Measurements from ENCODE around the gene UBAC1. TPM values are rescaled to one million over a fixed set of nuclear protein-coding genes. Genes with fewer than 3 reads are reported as not detected.

The UBAC1 gene
- total RNA-seq, 1 experiment from 2014 or later = 55.6 TPM

- no peak for TF ChIP-seq AFF4 (CRISPR knock-in tag; IDR thresholded peaks at IDR 0.05; ENCODE audit: borderline replicate concordance)
- no peak for TF ChIP-seq ETV6 (CRISPR knock-in tag; IDR thresholded peaks at IDR 0.05)
- TF ChIP-seq ERG (CRISPR knock-in tag; IDR thresholded peaks at IDR 0.05) = no peak
- no peak for TF ChIP-seq HMGA2 (CRISPR knock-in tag; IDR thresholded peaks at IDR 0.05)
- no peak for TF ChIP-seq ZNF138 (CRISPR knock-in tag; conservative IDR thresholded peaks at IDR 0.05)
Observed at GRCh38 chr9:135986605-135987004, 25.4 kb upstream of the UBAC1 start (continued).

- Mint-ChIP-seq H3K27me3 (ENCODE audit: low read depth) (no peaks in the 10 kb centered on the region), H3K4me1 (0 out of 2 replicates have a peak, but pooled peaks cover 3% of the 10 kb centered on the region), H3K9me3 (no peaks in the 10 kb centered on the region), H3K27ac (peak overlapping the region; percentile 14; the same call in 1 of the 2 replicates), H3K36me3 (no peaks in the 10 kb centered on the region), H3K4me3 (no peak overlapping the region)
- ChIA-PET POLR2A (no interaction called here), CTCF (interaction anchor here (1.0 kb wide), 1 partner anchor 19 kb away, joined by 3 read pairs; no protein-coding TSS in a partner anchor)
- ATAC-seq (no peak), DNase-seq (ENCODE audit: low spot score) (no peak)
- TF ChIP-seq EMX1 (CRISPR knock-in tag; IDR thresholded peaks at IDR 0.05) = no peak
- TF ChIP-seq GABPB1 (CRISPR knock-in tag; IDR thresholded peaks at IDR 0.05) = no peak
- no peak for TF ChIP-seq FOXJ3 (CRISPR knock-in tag; IDR thresholded peaks at IDR 0.05; ENCODE audit: borderline replicate concordance)
- no peak for TF ChIP-seq ZNF425 (CRISPR knock-in tag; conservative IDR thresholded peaks at IDR 0.05)
- no peak for TF ChIP-seq MYBL2 (CRISPR knock-in tag; IDR thresholded peaks at IDR 0.05)
- TF ChIP-seq FOXK1 (CRISPR knock-in tag; IDR thresholded peaks at IDR 0.05) = no peak
- no peak for TF ChIP-seq CBFB (CRISPR knock-in tag; IDR thresholded peaks at IDR 0.05; ENCODE audit: low read depth)
- TF ChIP-seq ZNF232 (CRISPR knock-in tag; IDR thresholded peaks at IDR 0.05) = no peak
Observed at GRCh38 chr9:135985889-135986288, 24.7 kb upstream of the UBAC1 start.

GRCh38 chr9:135985459-135985774, 24.2 kb upstream of the UBAC1 start:
- Mint-ChIP-seq H3K4me3 (no peak overlapping the region), H3K27me3 (ENCODE audit: low read depth) (no peaks in the 10 kb centered on the region), H3K36me3 (no peaks in the 10 kb centered on the region), H3K4me1 (0 out of 2 replicates have a peak, but pooled peaks cover 3% of the 10 kb centered on the region), H3K9me3 (no peaks in the 10 kb centered on the region), H3K27ac (no peak overlapping the region)
- CTCF ChIA-PET = interaction anchor here (1.0 kb wide), 1 partner anchor 18 kb away, joined by 3 read pairs; no protein-coding TSS in a partner anchor
- ATAC-seq (no peak), DNase-seq (ENCODE audit: low spot score) (no peak)
- no peak for TF ChIP-seq ZNF671 (CRISPR knock-in tag; IDR thresholded peaks at IDR 0.05)
- no peak for TF ChIP-seq HMGA2 (CRISPR knock-in tag; IDR thresholded peaks at IDR 0.05)
- no peak for TF ChIP-seq CREB1 (CRISPR knock-in tag; IDR thresholded peaks at IDR 0.05)
- TF ChIP-seq ZNF416 (CRISPR knock-in tag; IDR thresholded peaks at IDR 0.05) = no peak
- TF ChIP-seq ELF4 (CRISPR knock-in tag; IDR thresholded peaks at IDR 0.05; ENCODE audit: low read depth) = no peak
- TF ChIP-seq ZNF219 (CRISPR knock-in tag; IDR thresholded peaks at IDR 0.05; ENCODE audit: borderline replicate concordance) = no peak
- no peak for TF ChIP-seq NFATC4 (CRISPR knock-in tag; IDR thresholded peaks at IDR 0.05)
- no peak for TF ChIP-seq FOXK1 (CRISPR knock-in tag; IDR thresholded peaks at IDR 0.05)
- TF ChIP-seq OVOL2 (CRISPR knock-in tag; IDR thresholded peaks at IDR 0.05; ENCODE audit: borderline replicate concordance) = no peak
- TF ChIP-seq CTCF (IDR thresholded peaks at IDR 0.05) = no peak
- no peak for TF ChIP-seq STAT6 (CRISPR knock-in tag; conservative IDR thresholded peaks at IDR 0.05; ENCODE audit: low read depth)
- no peak for TF ChIP-seq NFE2L1 (CRISPR knock-in tag; IDR thresholded peaks at IDR 0.05)
- no peak for TF ChIP-seq ZNF263 (CRISPR knock-in tag; IDR thresholded peaks at IDR 0.05; ENCODE audit: low read depth)
- POLR2A ChIA-PET = no interaction called here

All from WTC11 (cell line).